NK-92 treated with Interleukin-12 subunit alpha and Interleukin-12 subunit beta, amount 100 ng/mL, for 24 hours (cell line): Measurements from ENCODE around the gene MRPL27.

Experiments used
- DNase-seq: peaks from one replicate; lab custom pipeline; 2025; lab: John Stamatoyannopoulos, UW

The MRPL27 gene

GRCh38 chr17:50360486-50361115 is 12.4 kb downstream of the MRPL27 start:
- no peak for DNase-seq

GRCh38 chr17:50359998-50360461 is 13.0 kb downstream of the MRPL27 start:
- DNase-seq: no peak

GRCh38 chr17:50359005-50359699 is 13.8 kb downstream of the MRPL27 start:
- DNase-seq: no peak

GRCh38 chr17:50358177-50358576 is 14.8 kb downstream of the MRPL27 start:
- DNase-seq: no peak

GRCh38 chr17:50356892-50357510 is 16.0 kb downstream of the MRPL27 start:
- no peak for DNase-seq

GRCh38 chr17:50356418-50356817 is 16.6 kb downstream of the MRPL27 start:
- no peak for DNase-seq

- no peak for DNase-seq
These were observed 17.2 kb downstream of the MRPL27 start for GRCh38 chr17:50355701-50356341.

GRCh38 chr17:50355336-50355700 is 17.7 kb downstream of the MRPL27 start:
- no peak for DNase-seq

- DNase-seq: no peak
These were observed 18.2 kb downstream of the MRPL27 start for GRCh38 chr17:50354776-50355175.

GRCh38 chr17:50354198-50354597 is 18.8 kb downstream of the MRPL27 start:
- no peak for DNase-seq

- DNase-seq: no peak
These were observed 19.3 kb downstream of the MRPL27 start for GRCh38 chr17:50353600-50354195.

- DNase-seq: no peak
These were observed 20.0 kb downstream of the MRPL27 start for GRCh38 chr17:50352693-50353599.

GRCh38 chr17:50352072-50352692 is 20.8 kb downstream of the MRPL27 start:
- no peak for DNase-seq

- no peak for DNase-seq
These were observed 22.3 kb downstream of the MRPL27 start for GRCh38 chr17:50350733-50351132.

- DNase-seq: no peak
These were observed 23.8 kb downstream of the MRPL27 start for GRCh38 chr17:50349243-50349600.

GRCh38 chr17:50348522-50349242 is 24.3 kb downstream of the MRPL27 start:
- DNase-seq: no peak

- no peak for DNase-seq
These were observed 25.1 kb downstream of the MRPL27 start for GRCh38 chr17:50347894-50348291.

GRCh38 chr17:50347117-50347893 is 25.7 kb downstream of the MRPL27 start:
- no peak for DNase-seq

GRCh38 chr17:50346313-50347116 is 26.5 kb downstream of the MRPL27 start:
- no peak for DNase-seq
